DMS 273 treated with DMSO at 0.1 percent for 48 hours (cell line): Measurements from ENCODE around the gene NAIF1.
"Not testable (repeated sequence)": the region's sequence is repeated elsewhere in the genome, so short reads cannot be mapped to it uniquely, and the experiment has no call there.

ENCODE experiments used
- DNase-seq: peaks from one replicate; lab custom pipeline; 2025; lab: John Stamatoyannopoulos, UW

The NAIF1 gene

GRCh38 chr9:128026255-128026772 is 40.8 kb downstream of the NAIF1 start:
- DNase-seq, result no peak

DNA sequence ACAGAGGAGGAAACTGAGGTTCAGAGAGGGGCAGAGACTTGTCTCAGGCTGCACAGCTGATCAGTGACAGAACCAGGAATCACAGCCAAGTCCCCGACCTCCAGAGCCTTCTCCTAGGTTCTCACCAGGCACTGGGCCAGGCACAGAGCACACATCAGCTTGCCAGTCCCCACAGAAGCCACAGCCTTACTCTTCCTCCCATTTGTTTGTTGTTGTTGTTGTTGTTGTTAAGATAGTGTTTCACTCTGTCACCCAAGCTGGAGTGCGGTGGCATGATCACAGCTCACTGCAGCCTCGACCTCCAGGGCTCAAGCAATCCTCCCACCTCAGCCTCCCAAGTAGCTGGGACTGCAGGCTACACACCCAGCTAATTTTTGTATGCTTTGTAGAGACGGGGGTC is 41.4 kb downstream of the NAIF1 start:
- no peak for DNase-seq

DNA sequence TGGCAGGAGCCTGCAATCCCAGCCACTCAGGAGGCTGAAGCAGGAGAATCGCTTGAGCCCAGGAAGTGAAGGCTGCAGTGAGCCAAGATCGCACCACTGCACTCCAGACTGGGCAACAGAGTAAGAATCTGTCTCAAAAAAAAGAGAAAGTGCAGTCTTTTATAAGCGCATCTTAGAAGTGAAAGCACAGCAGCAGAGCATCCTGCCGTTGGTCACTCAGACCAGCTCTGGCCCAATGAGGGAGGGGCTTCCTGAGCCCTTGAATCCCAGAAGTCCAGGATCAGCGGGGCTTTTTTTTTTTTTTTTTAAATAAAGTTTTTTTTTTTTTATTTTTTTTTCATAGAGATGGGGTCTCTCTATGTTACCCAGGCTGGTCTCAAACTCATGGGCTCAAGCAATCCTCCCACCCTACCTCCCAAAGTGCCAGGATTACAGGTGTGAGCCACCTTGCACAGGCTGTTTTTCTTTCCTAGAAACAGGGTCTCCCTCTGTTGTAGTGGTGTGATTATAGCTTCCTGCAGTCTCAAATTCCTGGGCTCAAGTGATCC is 42.3 kb downstream of the NAIF1 start:
- no peak for DNase-seq

DNA sequence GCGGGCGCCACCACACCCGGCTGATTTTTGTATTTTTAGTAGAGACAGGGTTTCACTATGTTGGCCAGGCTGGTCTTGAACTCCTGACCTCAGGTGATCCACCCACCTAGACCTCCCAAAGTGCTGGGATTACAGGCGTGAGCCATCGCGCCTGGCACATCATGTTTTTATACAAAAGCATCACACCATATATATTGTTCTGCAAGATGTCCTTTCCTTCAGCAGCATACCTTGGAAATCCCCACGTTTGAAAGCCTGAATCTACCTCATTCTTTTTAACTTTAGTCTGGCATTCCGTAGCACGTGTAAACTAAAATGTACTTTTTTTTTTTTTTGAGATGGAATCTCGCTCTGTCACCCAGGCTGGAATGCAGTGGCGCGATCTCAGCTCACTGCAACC is 43.4 kb downstream of the NAIF1 start:
- DNase-seq, result not testable (repeated sequence)

- no peak for DNase-seq
Measured at GRCh38 chr9:128022886-128023285, 44.2 kb downstream of the NAIF1 start.

GRCh38 chr9:128021098-128021497 is 46.0 kb downstream of the NAIF1 start:
- DNase-seq, result no peak

GRCh38 chr9:128020692-128021091 is 46.4 kb downstream of the NAIF1 start:
- DNase-seq, result no peak

DNA sequence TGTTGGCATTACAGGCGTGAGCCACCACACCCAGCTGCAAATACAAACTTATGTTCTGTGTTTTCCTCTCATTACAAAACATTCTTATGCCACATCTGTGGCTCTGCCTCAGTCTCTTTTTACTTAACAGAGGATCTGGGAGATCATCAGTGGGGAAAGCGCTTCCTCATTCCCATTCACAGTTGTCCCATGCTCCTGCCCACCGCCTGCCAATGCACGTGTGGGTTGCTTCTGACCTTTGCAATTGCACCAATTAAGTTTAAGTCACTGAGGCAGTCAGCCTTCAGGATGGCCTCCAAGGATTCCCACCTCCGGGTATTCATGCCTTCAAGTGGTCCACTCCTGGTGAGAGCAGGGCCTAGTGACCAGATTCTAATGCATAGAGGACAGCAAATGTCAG is 51.4 kb downstream of the NAIF1 start:
- no peak for DNase-seq
